NCI-H82 treated with DMSO at 0.1 percent for 48 hours (cell line): ENCODE measurements around the gene MSH2.
"Not testable (repeated sequence)": the region's sequence is repeated elsewhere in the genome, so short reads cannot be mapped to it uniquely, and the experiment has no call there.

ENCODE experiments used
- DNase-seq: peaks from one replicate; lab custom pipeline; 2025; ENCODE audit not compliant: unreplicated experiment; lab: John Stamatoyannopoulos, UW

Gene MSH2

DNA sequence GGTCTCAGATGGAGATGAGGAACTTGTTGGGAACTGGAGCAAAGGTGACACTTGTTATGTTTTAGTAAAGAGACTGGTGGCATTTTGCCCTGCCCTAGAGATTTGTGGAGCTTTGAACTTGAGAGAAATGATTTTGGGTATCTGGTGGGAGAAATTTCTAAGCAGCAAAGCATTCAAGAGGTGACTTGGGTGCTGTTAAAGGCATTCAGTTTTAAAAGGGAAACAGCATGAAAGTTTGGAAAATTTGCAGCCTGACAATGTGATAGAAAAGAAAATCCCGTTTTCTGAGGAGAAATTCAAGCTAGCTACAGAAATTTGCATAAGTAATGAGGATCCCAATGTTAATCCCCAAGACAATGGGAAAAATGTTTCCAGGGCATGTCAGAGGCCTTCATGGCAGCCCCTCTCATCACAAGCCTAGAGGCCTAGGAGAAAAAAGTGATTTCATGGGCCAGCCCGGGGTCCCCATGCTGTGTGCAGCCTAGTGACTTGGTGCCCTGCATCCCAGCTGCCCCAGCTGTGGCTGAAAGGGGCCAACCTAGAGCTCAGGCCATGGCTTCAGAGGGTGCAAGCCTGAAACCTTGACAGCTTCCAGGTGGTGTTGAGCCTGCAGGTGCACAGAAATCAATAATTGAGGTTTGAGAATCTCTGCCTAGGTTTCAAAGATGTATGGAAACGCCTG, 3.8 kb downstream of the MSH2 start:
- DNase-seq = not testable (repeated sequence)

DNA sequence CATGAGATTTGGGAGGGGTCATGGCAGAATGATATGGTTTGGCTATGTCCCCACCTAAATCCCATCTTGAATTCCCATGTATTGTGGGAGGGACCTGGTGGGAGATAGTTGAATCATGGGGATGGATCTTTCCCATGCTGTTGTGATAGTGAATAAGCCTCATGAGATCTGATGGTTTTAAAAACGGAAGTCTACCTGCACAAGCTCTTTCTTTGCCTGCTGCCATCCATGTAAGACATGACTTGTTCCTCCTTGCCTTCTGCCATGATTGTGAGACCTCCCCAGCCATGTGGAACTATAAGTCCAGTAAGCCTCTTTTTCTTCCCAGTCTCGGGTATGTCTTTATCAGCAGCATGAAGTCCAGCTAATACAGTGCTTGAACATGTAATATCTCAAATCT, 5.0 kb downstream of the MSH2 start:
- DNase-seq = not testable (repeated sequence)

DNA sequence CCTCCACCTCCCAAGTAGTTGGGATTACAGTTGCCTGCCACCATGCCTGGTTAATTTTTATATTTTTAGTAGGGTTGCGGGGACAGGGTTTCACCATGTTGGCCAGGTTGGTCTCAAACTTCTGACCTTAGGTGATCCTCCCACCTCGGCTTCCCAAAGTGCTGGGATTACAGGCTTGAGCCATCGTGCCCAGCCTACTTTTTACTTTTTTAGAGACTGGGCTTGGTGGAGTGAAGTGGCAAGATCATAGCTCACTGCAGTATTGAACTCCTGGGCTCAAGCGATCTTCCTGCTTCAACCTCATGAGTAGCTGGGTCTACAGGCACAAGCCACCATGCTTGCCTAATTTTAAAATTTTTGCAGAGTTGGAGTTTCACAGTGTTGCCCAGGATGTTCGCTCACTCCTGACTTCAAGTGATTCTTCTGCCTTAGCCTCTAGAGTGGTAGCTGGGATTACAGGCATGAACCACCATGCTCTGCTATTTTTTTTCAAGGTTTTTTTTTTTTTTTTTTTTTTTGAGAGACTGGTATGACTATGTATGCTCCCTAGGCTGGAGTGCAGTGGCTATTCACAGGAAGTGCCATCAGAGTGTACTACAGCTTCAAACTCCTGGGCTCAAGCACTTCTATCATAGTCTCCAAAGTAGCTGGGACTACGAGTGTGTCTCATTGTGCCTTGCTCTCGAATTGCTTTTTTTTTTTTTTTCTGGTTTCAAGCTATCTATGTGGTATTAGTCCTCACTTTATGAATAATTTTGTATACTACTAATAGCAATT, 11.9 kb downstream of the MSH2 start:
- DNase-seq = no peak

DNA sequence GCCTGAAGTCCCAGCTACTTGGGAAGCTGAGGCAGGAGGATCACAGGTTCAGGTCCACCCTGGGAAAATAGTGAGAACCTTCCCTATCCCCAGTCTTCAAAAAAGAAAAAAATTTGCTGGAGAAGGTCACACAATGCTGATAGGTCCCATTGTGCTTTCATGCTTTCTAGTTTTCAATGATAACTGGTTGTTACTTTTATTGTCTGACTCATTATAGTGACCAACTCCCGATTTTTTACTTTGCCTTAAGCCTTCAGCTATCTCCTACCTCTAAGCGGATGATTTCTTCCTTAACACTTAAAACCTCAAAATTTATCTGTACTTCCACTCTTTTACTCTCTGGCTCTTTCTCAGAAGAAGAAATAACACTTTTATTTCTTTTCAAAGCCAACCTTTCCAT, 17.3 kb downstream of the MSH2 start:
- DNase-seq = no peak

DNA sequence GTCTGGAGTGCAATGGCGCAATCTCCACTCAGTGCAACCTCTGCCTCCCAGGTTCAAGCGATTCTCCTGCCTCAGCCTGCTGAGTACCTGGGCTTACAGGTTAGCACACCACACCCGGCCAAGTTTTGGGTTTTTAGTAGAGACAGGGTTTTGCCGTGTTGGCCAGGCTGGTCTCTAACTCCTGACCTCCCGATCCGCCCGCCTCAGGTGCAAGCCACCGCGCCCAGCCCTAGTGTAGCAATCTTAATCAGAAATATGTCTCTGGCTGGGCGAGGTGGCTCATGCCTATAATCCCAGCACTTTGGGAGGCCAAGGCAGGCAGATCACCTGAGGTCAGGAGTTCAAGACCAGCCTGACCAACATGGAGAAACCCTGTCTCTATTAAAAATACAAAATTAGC, 17.7 kb downstream of the MSH2 start:
- DNase-seq = not testable (repeated sequence)

DNA sequence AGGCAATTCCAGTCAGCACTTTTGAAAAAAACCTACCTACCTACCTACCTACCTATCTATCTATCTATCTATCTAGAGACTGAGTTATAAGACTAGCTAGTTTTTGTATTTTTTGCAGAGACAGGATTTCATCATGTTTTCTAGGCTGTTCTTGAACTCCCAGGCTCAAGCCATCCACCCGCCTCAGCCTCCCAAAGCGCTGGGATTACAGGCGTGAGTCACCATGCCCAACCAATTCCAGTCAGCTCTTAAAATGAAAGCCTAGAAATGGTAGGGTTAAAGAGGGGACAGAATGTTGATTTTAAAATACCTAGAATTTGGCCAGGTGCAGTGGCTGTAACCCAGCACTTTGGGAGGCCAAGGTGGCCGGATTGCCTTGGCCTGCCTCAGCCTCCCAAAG, 19.1 kb downstream of the MSH2 start:
- DNase-seq = no peak

DNA sequence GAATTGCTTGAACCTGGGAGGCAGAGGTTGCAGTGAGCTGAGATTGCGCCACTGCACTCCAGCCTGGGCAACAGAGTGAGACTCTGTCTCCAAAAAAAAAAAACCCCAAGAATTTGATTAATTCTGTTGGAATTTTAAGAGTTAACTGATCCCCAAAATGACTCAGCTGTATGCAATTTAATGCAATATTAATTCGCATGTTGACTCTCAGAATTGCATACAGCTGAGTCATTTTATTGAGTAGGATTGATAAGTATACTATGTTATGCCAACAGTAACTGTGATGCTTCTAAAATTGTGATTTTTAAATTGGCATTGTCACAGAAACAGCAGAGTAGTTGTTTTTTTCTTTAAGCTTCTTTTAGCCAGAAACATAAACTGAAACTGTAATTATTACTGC, 19.6 kb downstream of the MSH2 start:
- no peak for DNase-seq

DNA sequence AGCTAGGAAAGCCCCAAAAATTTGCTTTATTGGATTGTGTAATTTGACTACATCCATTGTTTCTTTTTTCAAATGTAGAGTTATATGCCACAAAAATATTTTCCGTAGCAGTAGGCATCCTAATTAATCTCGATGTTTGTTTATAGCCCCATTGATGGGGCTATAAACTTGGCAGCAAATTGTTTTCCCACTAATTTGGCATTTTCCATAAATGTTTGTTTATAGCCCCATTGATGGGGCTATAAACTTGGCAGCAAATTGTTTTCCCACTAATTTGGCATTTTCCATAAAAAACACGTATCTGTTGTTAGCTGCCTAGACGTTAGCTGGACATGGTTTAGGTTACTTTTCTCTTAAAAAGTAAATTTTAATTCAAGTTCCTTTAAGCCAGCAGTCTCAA, 23.8 kb downstream of the MSH2 start:
- DNase-seq = no peak

DNA sequence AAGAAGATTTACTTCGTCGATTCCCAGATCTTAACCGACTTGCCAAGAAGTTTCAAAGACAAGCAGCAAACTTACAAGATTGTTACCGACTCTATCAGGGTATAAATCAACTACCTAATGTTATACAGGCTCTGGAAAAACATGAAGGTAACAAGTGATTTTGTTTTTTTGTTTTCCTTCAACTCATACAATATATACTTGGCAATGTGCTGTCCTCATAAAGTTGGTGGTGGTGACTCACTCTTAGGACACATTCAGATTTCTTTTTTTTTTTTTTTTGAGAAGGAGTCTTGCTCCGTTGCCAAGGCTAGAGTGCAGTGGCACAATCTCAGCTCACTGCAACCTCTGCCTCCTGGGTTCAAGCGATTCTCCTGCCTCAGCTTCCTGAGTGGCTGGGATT, 26.8 kb downstream of the MSH2 start:
- no peak for DNase-seq

DNA sequence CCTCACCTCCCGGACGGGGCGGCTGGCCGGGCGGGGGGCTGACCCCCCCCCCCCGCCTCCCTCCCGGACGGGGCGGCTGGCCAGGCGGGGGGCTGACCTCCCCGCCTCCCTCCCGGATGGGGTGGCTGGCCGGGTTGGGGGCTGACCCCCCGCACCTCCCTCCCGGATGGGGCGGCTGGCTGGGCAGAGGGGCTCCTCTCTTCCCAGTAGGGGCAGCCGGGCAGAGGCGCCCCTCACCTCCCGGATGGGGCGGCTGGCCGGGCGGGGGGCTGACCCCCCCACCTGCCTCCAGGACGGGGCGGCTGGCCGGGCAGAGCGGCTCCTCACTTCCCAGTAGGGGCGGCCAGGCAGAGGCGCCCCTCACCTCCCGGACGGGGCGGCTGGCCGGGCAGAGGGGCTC, 30.1 kb downstream of the MSH2 start:
- DNase-seq = not testable (repeated sequence)

DNA sequence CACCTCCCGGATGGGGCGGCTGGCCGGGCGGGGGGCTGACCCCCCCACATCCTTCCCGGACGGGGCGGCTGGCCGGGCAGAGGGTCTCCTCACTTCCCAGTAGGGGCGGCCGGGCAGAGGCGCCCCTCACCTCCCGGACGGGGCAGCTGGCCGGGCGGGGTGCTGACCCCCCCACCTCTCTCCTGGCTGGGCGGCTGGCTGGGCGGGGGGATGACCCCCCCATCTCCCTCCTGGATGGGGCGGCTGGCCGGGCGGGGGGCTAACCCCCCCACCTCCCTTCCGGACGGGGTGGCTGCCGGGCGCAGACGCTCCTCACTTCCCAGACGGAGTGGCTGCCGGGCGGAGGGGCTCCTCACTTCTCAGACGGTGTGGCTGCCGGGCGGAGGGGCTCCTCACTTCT, 30.5 kb downstream of the MSH2 start:
- not testable (repeated sequence) for DNase-seq

DNA sequence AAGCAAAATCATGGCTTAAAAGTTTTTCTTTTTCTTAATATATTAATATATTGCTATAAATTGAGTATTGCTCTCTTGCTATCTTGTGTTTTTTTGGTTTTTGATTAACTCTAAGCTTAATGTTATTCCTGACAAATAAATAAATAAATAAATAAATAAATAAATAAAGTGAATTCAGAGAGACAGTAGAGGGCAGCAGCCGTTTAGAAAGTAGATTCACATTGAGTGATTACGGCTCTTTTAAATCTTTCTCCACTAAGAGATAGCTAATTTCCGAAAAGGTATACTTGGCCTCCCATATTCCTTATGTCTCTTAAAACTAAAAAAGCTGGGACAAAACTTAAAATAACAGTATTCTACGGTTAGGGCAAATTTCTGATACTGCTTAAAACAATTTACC, 34.3 kb downstream of the MSH2 start:
- peak; percentile 44 for DNase-seq

DNA sequence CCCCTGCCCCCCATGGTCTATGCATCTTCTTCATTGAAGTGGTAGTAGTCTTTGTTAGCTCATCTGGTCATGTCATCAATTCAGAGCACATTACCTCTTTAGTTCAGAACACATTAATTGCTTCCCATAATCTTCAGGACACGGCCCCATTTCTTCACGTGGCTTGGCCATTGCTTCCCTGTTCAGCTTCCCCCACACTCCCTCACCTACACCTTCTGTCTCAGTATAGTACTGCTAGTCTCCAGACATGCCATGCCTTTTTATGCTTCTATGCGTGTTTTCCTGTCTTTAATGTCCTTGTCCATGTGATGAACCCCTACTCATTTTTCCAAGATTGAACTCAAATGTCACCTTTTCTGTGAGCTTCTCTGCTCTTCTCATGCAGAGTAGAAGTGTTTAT, 35.1 kb downstream of the MSH2 start:
- DNase-seq = no peak

DNA sequence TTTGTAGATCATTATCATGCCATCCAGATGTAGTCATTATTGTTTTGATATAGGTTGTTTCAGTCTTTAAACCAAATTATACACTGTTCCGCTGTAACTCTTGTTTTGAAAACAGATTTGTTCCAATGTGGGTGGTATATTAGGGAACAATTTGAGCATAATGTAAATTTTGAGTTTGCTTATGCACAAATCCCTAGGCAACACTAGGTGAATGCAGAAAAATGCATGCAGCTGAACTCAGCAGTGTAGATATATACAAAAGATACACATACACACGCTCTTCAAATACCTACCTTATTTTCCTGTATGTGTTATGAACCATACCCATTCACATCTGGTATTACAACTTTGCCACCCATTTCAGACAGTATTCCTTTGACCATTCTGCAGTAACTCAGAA, 35.8 kb downstream of the MSH2 start:
- no peak for DNase-seq

DNA sequence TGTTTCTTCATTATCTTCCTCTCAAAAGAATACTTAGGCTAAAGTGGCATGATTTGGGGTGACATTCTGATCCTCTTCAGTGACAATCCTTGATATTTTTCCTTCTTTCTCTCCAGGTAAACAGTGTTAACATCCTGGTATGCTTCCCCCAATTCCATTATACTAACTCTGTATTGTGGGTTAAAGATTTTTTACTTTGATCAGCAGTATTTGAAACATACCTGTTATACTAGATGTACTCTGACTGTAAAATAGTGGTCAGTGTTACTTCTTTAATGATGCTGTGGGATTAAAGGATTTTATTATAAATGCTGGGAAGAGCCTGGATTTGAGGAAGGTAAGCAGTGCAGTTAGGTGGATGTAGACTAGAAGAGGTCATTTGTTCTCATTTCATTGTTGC, 48.8 kb downstream of the MSH2 start:
- no peak for DNase-seq

DNA sequence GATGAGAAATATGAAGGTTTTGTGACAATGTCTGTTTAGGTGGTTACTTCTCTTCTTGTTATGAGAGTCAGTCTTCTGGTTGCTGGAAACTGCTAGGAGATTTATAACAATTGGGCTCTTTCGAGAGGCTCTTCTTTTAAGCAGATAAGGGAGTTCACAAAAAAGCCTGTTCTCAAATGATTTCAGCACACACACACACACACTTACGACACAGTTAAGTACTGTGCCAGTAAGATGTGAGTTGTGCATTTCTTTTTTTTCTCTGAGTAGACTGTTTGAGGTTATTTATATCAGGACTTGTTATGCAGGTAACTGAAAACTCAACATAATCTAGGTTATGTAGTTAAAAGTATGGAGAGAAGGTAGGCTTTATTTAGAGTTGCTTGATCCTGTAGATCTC, 49.8 kb downstream of the MSH2 start:
- no peak for DNase-seq

DNA sequence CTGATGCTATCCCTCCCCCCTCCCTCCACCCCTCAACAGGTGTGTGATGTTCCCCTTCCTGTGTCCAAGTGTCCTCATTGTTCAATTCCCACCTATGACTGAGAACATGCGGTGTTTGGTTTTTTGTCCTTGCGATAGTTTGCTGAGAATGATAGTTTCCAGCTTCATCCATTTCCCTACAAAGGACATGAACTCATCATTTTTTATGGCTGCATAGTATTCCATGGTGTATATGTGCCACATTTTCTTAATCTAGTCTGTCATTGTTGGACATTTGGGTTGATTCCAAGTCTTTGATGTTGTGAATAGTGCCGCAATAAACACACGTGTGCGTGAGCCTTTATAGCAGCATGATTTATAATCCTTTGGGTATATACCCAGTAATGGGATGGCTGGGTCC, 51.9 kb downstream of the MSH2 start:
- DNase-seq = not testable (repeated sequence)

DNA sequence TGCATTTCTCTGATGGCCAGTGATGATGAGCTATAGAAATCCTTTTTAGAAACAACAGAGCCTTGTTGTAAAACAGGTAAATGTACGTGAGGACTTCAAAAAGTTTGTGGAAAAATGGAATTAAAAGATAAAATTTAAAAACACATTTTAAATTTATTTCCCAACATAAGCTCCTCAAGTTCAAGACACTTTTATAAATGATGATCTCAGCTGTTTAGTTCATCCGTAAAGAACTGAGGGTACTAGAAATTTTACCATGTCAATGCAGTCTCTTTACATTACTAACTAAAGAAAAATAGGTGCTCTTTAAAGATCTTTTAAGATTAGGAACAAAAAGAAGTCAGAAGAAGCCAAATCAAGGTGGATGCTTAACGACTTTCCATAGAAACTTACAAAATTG, 52.5 kb downstream of the MSH2 start:
- no peak for DNase-seq

DNA sequence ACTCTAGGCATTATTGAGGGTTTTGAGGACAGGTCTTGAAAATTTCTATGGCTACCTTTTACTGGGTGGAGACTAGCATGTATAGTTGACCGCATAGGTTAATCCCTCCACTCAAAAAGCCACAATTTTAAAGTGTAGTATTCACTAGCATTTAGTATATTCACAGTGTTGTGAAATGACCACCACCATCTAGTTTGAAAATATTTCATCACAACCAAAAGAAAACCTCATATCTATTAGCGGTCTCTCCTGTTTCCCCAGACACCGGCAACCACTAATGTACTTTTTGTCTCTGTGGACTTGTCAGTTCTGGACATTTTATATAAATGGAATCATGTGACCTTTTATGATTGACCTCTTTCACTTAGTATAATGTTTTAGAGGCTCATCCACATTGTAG, 53.9 kb downstream of the MSH2 start:
- DNase-seq = no peak

DNA sequence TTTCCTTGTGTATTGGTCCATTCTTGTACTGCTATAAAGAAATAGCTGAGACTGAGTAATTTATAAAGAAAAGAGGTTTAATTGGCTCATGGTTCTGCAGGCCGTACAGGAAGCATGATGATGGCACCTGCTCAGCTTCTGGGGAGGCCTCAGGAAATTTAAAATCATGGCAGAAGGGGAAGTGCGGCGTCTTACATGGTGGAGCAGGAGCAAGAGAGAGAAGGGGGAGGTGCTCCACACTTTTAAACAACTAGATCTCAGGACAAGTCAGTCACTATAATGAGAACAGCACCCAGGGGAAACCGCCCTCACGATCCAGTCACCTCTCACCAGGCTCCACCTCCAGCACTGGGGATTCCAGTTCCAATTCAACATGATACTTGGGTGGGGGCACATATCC, 54.3 kb downstream of the MSH2 start:
- DNase-seq = no peak

DNA sequence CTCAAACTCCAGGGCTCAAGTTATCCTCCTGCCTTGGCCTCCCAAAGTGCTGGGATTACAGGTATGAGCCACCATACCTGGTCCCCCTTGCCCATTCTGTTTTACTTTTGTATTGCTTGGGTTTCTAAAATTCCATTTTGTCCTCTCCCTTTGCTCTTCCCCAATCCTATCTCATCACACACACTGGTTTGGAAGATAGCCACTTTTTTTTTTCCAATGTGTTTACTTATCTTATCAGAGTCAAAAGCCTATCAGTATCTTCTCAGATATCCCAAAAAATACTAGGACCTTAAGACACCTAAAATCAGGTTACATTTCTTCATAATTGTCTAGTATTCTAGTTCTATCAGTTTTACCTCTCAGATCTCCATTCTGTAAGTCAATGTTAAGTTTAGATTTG, 56.1 kb downstream of the MSH2 start:
- no peak for DNase-seq

DNA sequence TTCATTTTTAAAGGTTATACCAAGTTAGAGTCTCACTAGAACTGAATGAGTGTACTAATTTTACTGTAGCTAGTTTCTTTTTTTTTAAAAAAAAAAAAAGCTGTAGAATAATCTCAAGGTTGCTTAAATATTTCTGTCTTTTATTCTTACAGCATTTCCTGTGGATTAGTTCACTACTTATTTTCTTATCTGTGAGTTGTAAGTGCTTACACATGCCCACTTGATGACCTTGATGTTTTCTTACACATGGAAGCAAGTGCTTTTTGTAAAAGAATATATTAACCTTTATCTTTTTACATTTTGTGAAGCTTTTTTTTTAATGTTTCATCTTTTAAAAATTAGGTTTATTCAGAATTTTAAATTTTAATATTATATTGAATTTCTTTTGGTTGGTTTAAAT, 57.8 kb downstream of the MSH2 start:
- DNase-seq = no peak
